GM10248 (cell line): Measurements from ENCODE around the gene ATP8A1.

Experiments
- CTCF ChIA-PET: fragments of 300-600 bp; sonication (Branson Sonifier 250); formaldehyde crosslinking; extraction: SDS; loops from one replicate; lab custom pipeline; 2021; ENCODE audit warnings: antibody characterized with exemption; lab: Yijun Ruan, JAX
- POLR2A ChIA-PET: fragments of 350-650 bp; sonication (Branson Sonifier 250); formaldehyde crosslinking; extraction: SDS; loops from one replicate; lab custom pipeline; 2020; ENCODE audit warnings: antibody characterized with exemption; lab: Yijun Ruan, JAX
- DNase-seq: peaks from one replicate; pipeline ENCODE4 v3.0.0; 2012; ENCODE audit errors: extremely low spot score
- TF ChIP-seq, protein P1 (sequence below): IDR thresholded peaks from 2 replicates; pipeline ENCODE4 v1.5.1; 2012; ENCODE audit warnings: mild to moderate bottlenecking, low read depth; ENCODE audit errors: extremely low read depth, missing control alignments, control extremely low read depth

Gene ATP8A1

DNA sequence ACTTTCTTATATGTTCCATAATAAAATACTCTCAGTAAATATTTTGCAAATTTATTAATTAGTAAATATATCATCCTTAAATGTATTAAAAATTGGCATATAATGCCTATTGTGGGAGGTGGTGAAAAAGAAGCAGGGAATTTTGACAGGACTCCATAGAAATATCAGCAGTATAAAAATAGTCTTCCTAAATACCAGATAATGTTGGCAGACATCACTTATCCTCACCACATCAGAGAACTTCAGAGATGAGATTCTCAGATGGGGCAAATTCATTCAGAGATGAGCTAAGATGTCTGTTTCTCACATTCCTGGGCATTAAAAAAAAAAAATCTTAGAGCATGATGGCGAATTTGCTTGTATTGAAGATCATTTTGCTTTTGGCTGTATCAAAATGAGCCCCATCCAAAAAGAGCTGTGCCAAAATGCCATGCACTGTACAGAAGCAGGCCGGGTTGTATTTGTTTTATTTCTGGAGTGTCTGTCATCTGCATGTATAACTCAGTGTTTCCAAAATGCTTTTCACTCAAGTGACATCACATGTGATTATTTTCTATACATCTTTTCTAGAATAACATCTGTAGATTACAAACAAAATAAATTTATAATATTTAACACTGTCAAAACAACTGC lies 41.7 kb downstream of the ATP8A1 start:
- ChIA-PET CTCF (interaction anchor here (1.2 to 2.3 kb wide), 2 partner anchors 9 to 47 kb away, joined by 4 to 7 read pairs; no protein-coding TSS in a partner anchor), POLR2A (no interaction called here)
- TF ChIP-seq, protein P1, sequence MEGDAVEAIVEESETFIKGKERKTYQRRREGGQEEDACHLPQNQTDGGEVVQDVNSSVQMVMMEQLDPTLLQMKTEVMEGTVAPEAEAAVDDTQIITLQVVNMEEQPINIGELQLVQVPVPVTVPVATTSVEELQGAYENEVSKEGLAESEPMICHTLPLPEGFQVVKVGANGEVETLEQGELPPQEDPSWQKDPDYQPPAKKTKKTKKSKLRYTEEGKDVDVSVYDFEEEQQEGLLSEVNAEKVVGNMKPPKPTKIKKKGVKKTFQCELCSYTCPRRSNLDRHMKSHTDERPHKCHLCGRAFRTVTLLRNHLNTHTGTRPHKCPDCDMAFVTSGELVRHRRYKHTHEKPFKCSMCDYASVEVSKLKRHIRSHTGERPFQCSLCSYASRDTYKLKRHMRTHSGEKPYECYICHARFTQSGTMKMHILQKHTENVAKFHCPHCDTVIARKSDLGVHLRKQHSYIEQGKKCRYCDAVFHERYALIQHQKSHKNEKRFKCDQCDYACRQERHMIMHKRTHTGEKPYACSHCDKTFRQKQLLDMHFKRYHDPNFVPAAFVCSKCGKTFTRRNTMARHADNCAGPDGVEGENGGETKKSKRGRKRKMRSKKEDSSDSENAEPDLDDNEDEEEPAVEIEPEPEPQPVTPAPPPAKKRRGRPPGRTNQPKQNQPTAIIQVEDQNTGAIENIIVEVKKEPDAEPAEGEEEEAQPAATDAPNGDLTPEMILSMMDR, result no peak
- no peak for DNase-seq

DNA sequence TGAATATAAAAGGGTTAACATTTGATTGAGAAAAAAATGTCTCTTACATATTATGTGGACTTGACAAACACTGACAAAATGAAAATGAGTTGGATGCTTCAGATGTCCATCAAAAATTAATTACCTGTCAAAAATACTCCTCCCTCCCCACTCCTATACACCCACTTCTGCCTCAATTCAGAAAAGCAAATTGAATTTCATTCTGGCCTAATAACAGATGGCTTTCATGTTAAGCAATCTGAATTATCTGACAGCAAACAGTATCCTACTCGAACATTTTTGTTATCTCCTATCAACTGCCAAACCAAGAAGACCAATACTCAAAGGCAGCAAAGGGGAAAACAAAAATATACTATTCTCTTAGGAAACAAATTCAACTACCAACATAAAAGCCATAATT lies 44.0 kb downstream of the ATP8A1 start:
- POLR2A ChIA-PET, result no interaction called here
- no peak for DNase-seq
- TF ChIP-seq, protein P1, result no peak
- CTCF ChIA-PET, result interaction anchor here (1.8 to 2.3 kb wide), 2 partner anchors 11 to 93 kb away, joined by 4 to 7 read pairs; no protein-coding TSS in a partner anchor

DNA sequence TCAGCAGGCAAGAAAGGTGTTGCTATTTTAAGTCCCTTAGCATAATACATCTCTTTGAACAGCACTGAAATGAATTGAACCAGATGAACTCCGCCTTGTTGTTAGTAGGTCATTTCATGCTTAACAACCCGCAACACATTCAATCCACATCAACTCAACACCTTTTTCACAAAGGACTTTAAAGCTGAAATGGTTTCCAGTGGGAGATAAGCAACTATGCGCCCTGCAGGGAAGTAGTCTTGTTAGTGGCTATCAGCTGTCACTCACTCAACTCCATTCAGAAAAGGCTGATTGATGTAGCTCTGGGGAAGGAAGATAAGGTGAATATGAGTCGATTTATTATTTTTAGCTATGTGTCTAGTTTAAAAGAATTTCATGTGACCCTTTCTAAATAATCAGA lies 46.0 kb downstream of the ATP8A1 start:
- TF ChIP-seq, protein P1, result no peak
- ChIA-PET POLR2A (no interaction called here), CTCF (interaction anchor here (0.9 to 1.5 kb wide), 7 partner anchors 8 to 42 kb away, joined by 3 to 5 read pairs (median 4); no protein-coding TSS in a partner anchor)
- DNase-seq, result no peak

DNA sequence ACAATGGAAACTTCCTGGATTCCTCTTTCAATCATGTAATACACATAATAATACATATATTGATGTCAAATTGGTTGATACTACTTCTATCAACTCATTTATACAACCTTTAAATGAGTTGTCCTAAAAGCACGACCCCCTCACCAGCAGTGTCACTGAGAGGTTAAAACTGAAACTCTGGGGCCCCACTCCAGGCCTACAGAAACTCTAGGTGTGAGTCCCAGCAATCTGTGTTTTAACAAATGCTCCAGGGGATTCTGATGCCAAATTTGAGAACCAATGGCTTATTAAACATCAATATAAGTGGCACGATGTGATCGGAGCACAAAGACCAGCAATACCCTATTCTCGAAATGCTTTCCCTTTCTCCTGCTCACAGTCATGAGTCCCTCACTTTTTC lies 47.9 kb downstream of the ATP8A1 start:
- TF ChIP-seq, protein P1, result no peak
- ChIA-PET CTCF (interaction anchor here (1.0 kb wide), 1 partner anchor 9 kb away, joined by 4 read pairs; no protein-coding TSS in a partner anchor), POLR2A (no interaction called here)

DNA sequence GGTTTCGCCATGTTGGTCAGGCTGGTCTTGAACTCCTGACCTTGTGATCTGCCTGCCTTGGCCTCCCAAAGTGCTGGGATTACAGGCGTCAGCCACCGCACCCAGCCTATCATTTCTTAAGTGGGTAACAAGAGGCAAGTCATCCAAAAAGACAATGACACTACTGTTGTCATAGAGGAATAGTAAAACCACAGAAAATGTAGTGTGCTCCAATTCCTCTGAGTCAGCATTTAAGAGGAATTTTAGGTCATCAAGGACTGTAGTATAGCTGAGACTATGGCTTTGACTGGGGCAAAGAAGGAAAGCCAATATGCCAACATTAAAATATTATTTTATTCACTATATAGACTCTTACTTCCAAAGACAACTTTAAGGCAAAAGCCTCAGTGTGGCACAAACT lies 48.4 kb downstream of the ATP8A1 start:
- CTCF ChIA-PET, result interaction anchor here (1.3 kb wide), 1 partner anchor 49 kb away, joined by 3 read pairs; the partner anchor contains the start of gene ATP8A1
- TF ChIP-seq, protein P1, result no peak
- POLR2A ChIA-PET, result no interaction called here
- DNase-seq, result no peak

More for the DNA sequence above, 47.9 kb downstream of the ATP8A1 start:
- DNase-seq, result no peak

DNA sequence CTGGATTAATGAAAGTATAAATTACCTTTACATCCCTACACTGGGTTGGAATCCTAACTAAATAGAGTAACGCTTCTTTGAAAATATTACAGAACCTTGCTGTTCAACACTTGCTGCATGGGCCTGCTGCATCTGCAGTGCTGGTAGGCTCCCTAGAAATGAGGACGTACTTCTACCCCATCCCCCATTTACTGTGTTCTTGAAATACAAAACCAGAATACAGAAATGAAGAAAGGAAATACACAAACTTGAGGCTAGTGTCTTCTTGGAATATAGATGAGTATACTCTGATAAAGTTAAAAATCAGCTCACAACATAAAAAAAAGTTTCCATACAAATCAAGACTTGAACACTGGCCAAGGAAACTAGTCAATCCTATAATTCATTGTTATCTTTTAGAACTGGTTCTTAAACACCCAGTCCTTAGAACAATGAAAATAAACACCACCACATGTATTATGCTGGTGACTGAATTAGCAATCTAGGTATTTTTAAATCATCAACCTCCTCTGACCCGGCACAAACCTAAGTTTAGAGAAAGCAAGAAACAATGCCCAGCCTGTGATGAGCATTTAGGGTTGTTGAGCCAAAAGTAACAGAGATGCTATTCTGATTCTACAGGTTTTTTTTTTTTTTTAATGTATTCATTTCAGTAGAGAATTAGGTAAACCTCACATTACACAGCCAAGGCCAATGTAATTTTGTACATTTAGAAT lies 49.7 kb downstream of the ATP8A1 start:
- no peak for DNase-seq
- TF ChIP-seq, protein P1, result no peak
- POLR2A ChIA-PET, result no interaction called here
- CTCF ChIA-PET, result interaction anchor here (0.8 to 1.3 kb wide), 3 partner anchors 17 to 50 kb away, joined by 3 read pairs; partner anchors contain the start of gene ATP8A1
